Activated T-cell treated with anti-CD3 and anti-CD28 coated beads, Interleukin-2, amount 50 U/mL, for 4 hours (primary cell): ENCODE results near the gene SH3RF2. TPM values are rescaled to one million over a fixed set of nuclear protein-coding genes. Genes with fewer than 3 reads are reported as not detected.
"Not testable (repeated sequence)": the region's sequence is repeated elsewhere in the genome, so short reads cannot be mapped to it uniquely, and the experiment has no call there.

Source experiments
- ATAC-seq, 2 donors: fragments of 200-7000 bp; cut with Tn5 transposase; one replicate each; pipeline ENCODE4 v1.10.0; 2021
- DNase-seq: peaks from one replicate; pipeline ENCODE4 v3.0.0-alpha.2; 2020
- H3K27me3 Mint-ChIP-seq: one replicate; pipeline ENCODE4 v1.8.0; 2021; ENCODE audit warnings: low read depth, mixed read lengths
- H3K36me3 Mint-ChIP-seq: one replicate; pipeline ENCODE4 v1.8.0; 2022; ENCODE audit warnings: mixed read lengths; ENCODE audit not compliant: insufficient read depth
- H3K4me1 Mint-ChIP-seq: one replicate; pipeline ENCODE4 v1.8.0; 2021; ENCODE audit warnings: low read depth, mixed read lengths
- H3K4me3 Mint-ChIP-seq: one replicate; pipeline ENCODE4 v1.8.0; 2021; ENCODE audit warnings: mild to moderate bottlenecking, moderate library complexity, mixed read lengths
- H3K9me3 Mint-ChIP-seq: one replicate; pipeline ENCODE4 v1.8.0; 2021; ENCODE audit warnings: mixed read lengths
- total RNA-seq, 3 donors: library from RNA; stranded (reverse); gene quantifications; one replicate each; pipeline ENCODE4 v1.2.1, GENCODE V29; 2021

The SH3RF2 gene
- total RNA-seq, 3 donors from 2014 or later = 0.11 to 0.42 (median 0.33) TPM

GRCh38 chr5:145987856-145988255, 51.5 kb downstream of the SH3RF2 start:
- Mint-ChIP-seq H3K36me3 (no peaks in the 10 kb centered on the region), H3K4me1 (no peaks in the 10 kb centered on the region), H3K27me3 (peaks cover 4% of the 10 kb centered on the region), H3K4me3 (no peak overlapping the region), H3K9me3 (peaks cover 6% of the 10 kb centered on the region)
- no peak for ATAC-seq
- DNase-seq = no peak

GRCh38 chr5:145988993-145989392, 52.6 kb downstream of the SH3RF2 start:
- Mint-ChIP-seq H3K9me3 (peaks cover 11% of the 10 kb centered on the region), H3K27me3 (peaks cover 4% of the 10 kb centered on the region), H3K36me3 (no peaks in the 10 kb centered on the region), H3K4me1 (no peaks in the 10 kb centered on the region), H3K4me3 (no peak overlapping the region)
- no peak for ATAC-seq
- DNase-seq = no peak

GRCh38 chr5:145989428-145989827, 53.0 kb downstream of the SH3RF2 start:
- no peak overlapping the region for H3K4me3 Mint-ChIP-seq
- no peak for DNase-seq
- no peaks in the 10 kb centered on the region for H3K36me3 Mint-ChIP-seq
- peaks cover 16% of the 10 kb centered on the region for H3K9me3 Mint-ChIP-seq
- no peak for ATAC-seq
- H3K4me1 Mint-ChIP-seq = no peaks in the 10 kb centered on the region
- peaks cover 4% of the 10 kb centered on the region for H3K27me3 Mint-ChIP-seq

- H3K36me3 Mint-ChIP-seq = no peaks in the 10 kb centered on the region
- H3K4me3 Mint-ChIP-seq = no peak overlapping the region
- peaks cover 16% of the 10 kb centered on the region for H3K9me3 Mint-ChIP-seq
- H3K4me1 Mint-ChIP-seq = no peaks in the 10 kb centered on the region
- ATAC-seq = no peak
- H3K27me3 Mint-ChIP-seq = peaks cover 4% of the 10 kb centered on the region
- DNase-seq = no peak
Measured at GRCh38 chr5:145990170-145990569, 53.8 kb downstream of the SH3RF2 start.

- ATAC-seq = no peak
- Mint-ChIP-seq H3K4me3 (no peak overlapping the region), H3K4me1 (no peaks in the 10 kb centered on the region), H3K36me3 (no peaks in the 10 kb centered on the region), H3K9me3 (peaks cover 16% of the 10 kb centered on the region), H3K27me3 (peaks cover 4% of the 10 kb centered on the region)
- no peak for DNase-seq
Measured at GRCh38 chr5:145991044-145991575, 54.7 kb downstream of the SH3RF2 start.

GRCh38 chr5:145993538-145993937, 57.2 kb downstream of the SH3RF2 start:
- not testable (repeated sequence) for H3K27me3 Mint-ChIP-seq, DNase-seq, ATAC-seq, H3K4me3 Mint-ChIP-seq, H3K4me1 Mint-ChIP-seq, H3K36me3 Mint-ChIP-seq
- H3K9me3 Mint-ChIP-seq = peaks cover 16% of the 10 kb centered on the region

- no peak for ATAC-seq
- H3K27me3 Mint-ChIP-seq = peaks cover 1% of the 10 kb centered on the region
- no peak overlapping the region for H3K4me3 Mint-ChIP-seq
- no peaks in the 10 kb centered on the region for H3K36me3 Mint-ChIP-seq
- H3K9me3 Mint-ChIP-seq = peaks cover 16% of the 10 kb centered on the region
- H3K4me1 Mint-ChIP-seq = peaks cover 4% of the 10 kb centered on the region
- DNase-seq = no peak
Measured at GRCh38 chr5:145996135-145996534, 59.8 kb downstream of the SH3RF2 start.

- H3K27me3 Mint-ChIP-seq = no peaks in the 10 kb centered on the region
- DNase-seq (no peak), ATAC-seq (peak; percentile 56 to 63)
- H3K4me1 Mint-ChIP-seq = peaks cover 4% of the 10 kb centered on the region
- no peak overlapping the region for H3K4me3 Mint-ChIP-seq
- H3K9me3 Mint-ChIP-seq = peaks cover 2% of the 10 kb centered on the region
- no peaks in the 10 kb centered on the region for H3K36me3 Mint-ChIP-seq
Measured at GRCh38 chr5:145999208-145999607, 62.8 kb downstream of the SH3RF2 start.

- Mint-ChIP-seq H3K4me1 (peaks cover 4% of the 10 kb centered on the region), H3K27me3 (no peaks in the 10 kb centered on the region), H3K36me3 (no peaks in the 10 kb centered on the region), H3K4me3 (no peak overlapping the region), H3K9me3 (no peaks in the 10 kb centered on the region)
- ATAC-seq = no peak
- DNase-seq = no peak
Measured at GRCh38 chr5:146000072-146000471, 63.7 kb downstream of the SH3RF2 start.

GRCh38 chr5:146001544-146002190, 65.3 kb downstream of the SH3RF2 start:
- ATAC-seq = no peak
- no peaks in the 10 kb centered on the region for H3K9me3 Mint-ChIP-seq
- no peak for DNase-seq
- peaks cover 2% of the 10 kb centered on the region for H3K27me3 Mint-ChIP-seq
- H3K4me1 Mint-ChIP-seq = peaks cover 4% of the 10 kb centered on the region
- no peaks in the 10 kb centered on the region for H3K36me3 Mint-ChIP-seq
- no peak overlapping the region for H3K4me3 Mint-ChIP-seq

GRCh38 chr5:146002491-146002890, 66.1 kb downstream of the SH3RF2 start:
- ATAC-seq = no peak
- no peak overlapping the region for H3K4me3 Mint-ChIP-seq
- H3K36me3 Mint-ChIP-seq = no peaks in the 10 kb centered on the region

GRCh38 chr5:146003852-146004251, 67.5 kb downstream of the SH3RF2 start:
- DNase-seq = no peak
- Mint-ChIP-seq H3K36me3 (no peaks in the 10 kb centered on the region), H3K4me3 (no peak overlapping the region), H3K4me1 (peaks cover 4% of the 10 kb centered on the region), H3K27me3 (peaks cover 4% of the 10 kb centered on the region), H3K9me3 (no peaks in the 10 kb centered on the region)
- no peak for ATAC-seq

More at GRCh38 chr5:146002491-146002890, 66.1 kb downstream of the SH3RF2 start:
- H3K4me1 Mint-ChIP-seq = peaks cover 4% of the 10 kb centered on the region
- DNase-seq = no peak
- no peaks in the 10 kb centered on the region for H3K9me3 Mint-ChIP-seq
- peaks cover 2% of the 10 kb centered on the region for H3K27me3 Mint-ChIP-seq

GRCh38 chr5:146005264-146005663, 68.9 kb downstream of the SH3RF2 start:
- no peak overlapping the region for H3K4me3 Mint-ChIP-seq
- DNase-seq (no peak), ATAC-seq (no peak)
- peaks cover 4% of the 10 kb centered on the region for H3K27me3 Mint-ChIP-seq
- H3K36me3 Mint-ChIP-seq = no peaks in the 10 kb centered on the region
- no peaks in the 10 kb centered on the region for H3K9me3 Mint-ChIP-seq
- no peaks in the 10 kb centered on the region for H3K4me1 Mint-ChIP-seq

- H3K27me3 Mint-ChIP-seq = peaks cover 4% of the 10 kb centered on the region
- H3K4me1 Mint-ChIP-seq = no peaks in the 10 kb centered on the region
- DNase-seq = no peak
- H3K4me3 Mint-ChIP-seq = no peak overlapping the region
- no peak for ATAC-seq
- no peaks in the 10 kb centered on the region for H3K9me3 Mint-ChIP-seq
- no peaks in the 10 kb centered on the region for H3K36me3 Mint-ChIP-seq
Measured at GRCh38 chr5:146005723-146006122, 69.3 kb downstream of the SH3RF2 start.

GRCh38 chr5:146006470-146007190, 70.3 kb downstream of the SH3RF2 start:
- Mint-ChIP-seq H3K9me3 (no peaks in the 10 kb centered on the region), H3K4me1 (no peaks in the 10 kb centered on the region), H3K27me3 (peaks cover 4% of the 10 kb centered on the region), H3K4me3 (no peak overlapping the region), H3K36me3 (no peaks in the 10 kb centered on the region)
- ATAC-seq (no peak), DNase-seq (no peak)
